Panc1 (cell line): ENCODE data around the gene FAM120B. TPM values are rescaled to one million over a fixed set of nuclear protein-coding genes. Genes with fewer than 3 reads are reported as not detected.
A peak's percentile ranks its signal among the peaks of the same experiment; 100 is the strongest.

Experiments used
- ATAC-seq: fragments of 200-7000 bp; cut with Tn5 transposase; 2 replicates; pipeline ENCODE4 v1.9.1; 2020; ENCODE audit warnings: mild to moderate bottlenecking, moderate library complexity
- BruUV-seq: library from RNA; stranded (reverse); fragments of 400-500 nt; replicated peaks from 2 replicates; lab custom pipeline; 2021; lab: Mats Ljungman, UMichigan
- CTCF ChIA-PET: fragments of 300-600 bp; sonication (Branson Sonifier 250); formaldehyde crosslinking; loops from one replicate; lab custom pipeline; 2022; ENCODE audit warnings: antibody characterized with exemption; lab: Charles Lee
- POLR2A ChIA-PET: fragments of 300-600 bp; sonication (Branson Sonifier 250); formaldehyde crosslinking; loops from one replicate; lab custom pipeline; 2022; ENCODE audit warnings: antibody characterized with exemption; lab: Charles Lee
- DNase-seq: peaks from one replicate; pipeline ENCODE4 v3.0.0-alpha.2; 2010; ENCODE audit warnings: low read depth, low spot score
- H3K27ac ChIP-seq: 2 replicates; pipeline ENCODE4 v1.5.1; 2011; ENCODE audit warnings: mild to moderate bottlenecking, low read length, inconsistent platforms
- H3K27me3 ChIP-seq: fragments of 200-500 bp; sonication (Bioruptor generic); 2 replicates; pipeline ENCODE4 v1.6.0; 2014; ENCODE audit warnings: low read length, inconsistent platforms; ENCODE audit not compliant: control insufficient read depth, insufficient read depth
- H3K36me3 ChIP-seq: fragments of 200-500 bp; sonication (Bioruptor generic); 2 replicates; pipeline ENCODE4 v1.5.1; 2014; ENCODE audit warnings: inconsistent platforms, mild to moderate bottlenecking, low read length, moderate library complexity; ENCODE audit not compliant: control insufficient read depth, insufficient read depth
- H3K4me1 ChIP-seq: 2 replicates; pipeline ENCODE4 v1.5.1; 2011; ENCODE audit warnings: inconsistent platforms, mild to moderate bottlenecking, low read length, moderate library complexity; ENCODE audit not compliant: control insufficient read depth, insufficient read depth
- H3K4me3 ChIP-seq, 2 experiments: 2 replicates each; pipeline ENCODE4 v1.5.1; 2011 to 2012; ENCODE audit warnings: low read depth in 2 of 2, low read length in 2 of 2, mild to moderate bottlenecking in 2 of 2, inconsistent platforms in 1 of 2, moderate library complexity in 1 of 2
- H3K9me3 ChIP-seq: fragments of 200-500 bp; sonication (Bioruptor generic); 2 replicates; pipeline ENCODE4 v1.5.1; 2014; ENCODE audit warnings: low read depth, mild to moderate bottlenecking, inconsistent platforms, low read length, moderate library complexity; ENCODE audit not compliant: control insufficient read depth, insufficient read depth
- POLR2AphosphoS5 ChIP-seq: IDR thresholded peaks from 2 replicates; pipeline ENCODE4 v1.6.1; 2012; ENCODE audit warnings: mild to moderate bottlenecking, low read depth, low read length, moderate library complexity
- SIN3A ChIP-seq: IDR thresholded peaks from 2 replicates; pipeline ENCODE4 v1.6.1; 2012; ENCODE audit warnings: low read depth, mild to moderate bottlenecking, low read length, moderate library complexity, borderline replicate concordance; ENCODE audit not compliant: insufficient read depth
- TCF7L2 ChIP-seq: IDR thresholded peaks from 2 replicates; pipeline ENCODE4 v1.6.1; 2011; ENCODE audit warnings: mild to moderate bottlenecking, low read depth, low read length, inconsistent platforms
- in situ Hi-C: cut with HindIII; loops from 2 replicates; pipeline ENCODE4 v1.10.0; 2016; ENCODE audit warnings: low sequenced_read_pairs, low pct_unique_long_range_greater_than_20kb
- intact Hi-C: fragments of 100-400 bp; cut with micrococcal nuclease; formaldehyde crosslinking; loops from one replicate; pipeline ENCODE4 v1.10.0; 2022; ENCODE audit not compliant: unreplicated experiment
- total RNA-seq: library from RNA; stranded (reverse); gene quantifications from one replicate; pipeline ENCODE4 v1.2.1, GENCODE V29; 2021; ENCODE audit not compliant: unreplicated experiment
- TF ChIP-seq, protein P1 (sequence below): fragments of 450-650 bp; IDR thresholded peaks from 2 replicates; pipeline ENCODE4 v1.5.1; 2017; ENCODE audit warnings: mild to moderate bottlenecking
- TF ChIP-seq, protein P2 (sequence below), 2 experiments: IDR thresholded peaks; 2 replicates each; pipeline ENCODE4 v1.6.1; 2011 to 2012; ENCODE audit warnings: low read depth in 2 of 2, control low read depth in 1 of 2, low read length in 1 of 2, mild to moderate bottlenecking in 1 of 2, moderate library complexity in 1 of 2; ENCODE audit not compliant: insufficient read depth in 1 of 2

FAM120B gene
- total RNA-seq, 1 experiment from 2014 or later, result 38.0 TPM

DNA sequence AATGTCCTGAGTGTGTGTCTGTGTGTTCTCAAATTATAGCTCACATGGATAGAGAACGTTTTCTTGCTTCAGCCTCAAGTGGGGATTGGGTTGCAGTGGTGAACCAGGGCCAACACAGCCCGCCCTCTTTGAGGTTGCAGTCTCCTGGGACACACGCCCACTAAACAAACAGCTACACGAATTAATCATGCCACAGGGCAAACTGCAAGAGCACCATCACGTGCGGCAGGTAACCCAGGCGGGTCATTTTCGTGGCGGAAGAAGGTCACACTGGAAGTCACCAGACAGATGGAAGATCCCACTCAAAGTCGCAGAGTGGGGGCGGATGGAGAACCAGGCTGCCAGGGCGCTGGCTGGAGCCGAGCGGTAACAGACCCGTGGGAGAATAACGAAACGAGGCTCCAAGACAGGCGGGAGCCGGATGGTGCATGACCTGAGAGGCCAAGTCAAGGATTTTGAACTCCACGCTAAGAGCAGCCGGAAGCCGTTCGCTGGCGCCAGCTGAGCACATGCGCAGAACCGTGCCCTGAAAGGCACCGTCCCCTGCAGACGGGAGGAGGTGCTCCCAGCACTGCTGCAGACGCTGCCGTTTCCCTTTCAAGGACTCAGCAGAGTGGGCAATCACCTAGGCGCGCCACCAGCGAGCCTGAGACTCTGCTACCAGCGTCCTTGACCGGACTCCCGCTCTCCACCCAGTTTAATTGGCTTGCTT is 26.4 kb upstream of the FAM120B start:
- Histone ChIP-seq H3K27me3 (0 out of 2 replicates have a peak, but pooled peaks cover 2% of the 10 kb centered on the region), H3K36me3 (no peaks in the 10 kb centered on the region), H3K9me3 (no peaks in the 10 kb centered on the region), H3K27ac (peak overlapping the region; percentile 80), H3K4me3 (peak overlapping the region; percentile 57 to 93), H3K4me1 (peaks cover 10% of the 10 kb centered on the region)
- ATAC-seq (peak; percentile 98), DNase-seq (peak; percentile 33)
- BruUV-seq, result no TSS peak
- POLR2A ChIA-PET, result no interaction called here
- CTCF ChIA-PET, result no interaction called here
- intact Hi-C loops, result no loop called here
- TF ChIP-seq, protein P1, sequence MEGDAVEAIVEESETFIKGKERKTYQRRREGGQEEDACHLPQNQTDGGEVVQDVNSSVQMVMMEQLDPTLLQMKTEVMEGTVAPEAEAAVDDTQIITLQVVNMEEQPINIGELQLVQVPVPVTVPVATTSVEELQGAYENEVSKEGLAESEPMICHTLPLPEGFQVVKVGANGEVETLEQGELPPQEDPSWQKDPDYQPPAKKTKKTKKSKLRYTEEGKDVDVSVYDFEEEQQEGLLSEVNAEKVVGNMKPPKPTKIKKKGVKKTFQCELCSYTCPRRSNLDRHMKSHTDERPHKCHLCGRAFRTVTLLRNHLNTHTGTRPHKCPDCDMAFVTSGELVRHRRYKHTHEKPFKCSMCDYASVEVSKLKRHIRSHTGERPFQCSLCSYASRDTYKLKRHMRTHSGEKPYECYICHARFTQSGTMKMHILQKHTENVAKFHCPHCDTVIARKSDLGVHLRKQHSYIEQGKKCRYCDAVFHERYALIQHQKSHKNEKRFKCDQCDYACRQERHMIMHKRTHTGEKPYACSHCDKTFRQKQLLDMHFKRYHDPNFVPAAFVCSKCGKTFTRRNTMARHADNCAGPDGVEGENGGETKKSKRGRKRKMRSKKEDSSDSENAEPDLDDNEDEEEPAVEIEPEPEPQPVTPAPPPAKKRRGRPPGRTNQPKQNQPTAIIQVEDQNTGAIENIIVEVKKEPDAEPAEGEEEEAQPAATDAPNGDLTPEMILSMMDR, result no peak
- TF ChIP-seq, protein P2, sequence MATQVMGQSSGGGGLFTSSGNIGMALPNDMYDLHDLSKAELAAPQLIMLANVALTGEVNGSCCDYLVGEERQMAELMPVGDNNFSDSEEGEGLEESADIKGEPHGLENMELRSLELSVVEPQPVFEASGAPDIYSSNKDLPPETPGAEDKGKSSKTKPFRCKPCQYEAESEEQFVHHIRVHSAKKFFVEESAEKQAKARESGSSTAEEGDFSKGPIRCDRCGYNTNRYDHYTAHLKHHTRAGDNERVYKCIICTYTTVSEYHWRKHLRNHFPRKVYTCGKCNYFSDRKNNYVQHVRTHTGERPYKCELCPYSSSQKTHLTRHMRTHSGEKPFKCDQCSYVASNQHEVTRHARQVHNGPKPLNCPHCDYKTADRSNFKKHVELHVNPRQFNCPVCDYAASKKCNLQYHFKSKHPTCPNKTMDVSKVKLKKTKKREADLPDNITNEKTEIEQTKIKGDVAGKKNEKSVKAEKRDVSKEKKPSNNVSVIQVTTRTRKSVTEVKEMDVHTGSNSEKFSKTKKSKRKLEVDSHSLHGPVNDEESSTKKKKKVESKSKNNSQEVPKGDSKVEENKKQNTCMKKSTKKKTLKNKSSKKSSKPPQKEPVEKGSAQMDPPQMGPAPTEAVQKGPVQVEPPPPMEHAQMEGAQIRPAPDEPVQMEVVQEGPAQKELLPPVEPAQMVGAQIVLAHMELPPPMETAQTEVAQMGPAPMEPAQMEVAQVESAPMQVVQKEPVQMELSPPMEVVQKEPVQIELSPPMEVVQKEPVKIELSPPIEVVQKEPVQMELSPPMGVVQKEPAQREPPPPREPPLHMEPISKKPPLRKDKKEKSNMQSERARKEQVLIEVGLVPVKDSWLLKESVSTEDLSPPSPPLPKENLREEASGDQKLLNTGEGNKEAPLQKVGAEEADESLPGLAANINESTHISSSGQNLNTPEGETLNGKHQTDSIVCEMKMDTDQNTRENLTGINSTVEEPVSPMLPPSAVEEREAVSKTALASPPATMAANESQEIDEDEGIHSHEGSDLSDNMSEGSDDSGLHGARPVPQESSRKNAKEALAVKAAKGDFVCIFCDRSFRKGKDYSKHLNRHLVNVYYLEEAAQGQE (IDR thresholded peaks at IDR 0.05; ENCODE audit: insufficient read depth in 1 of 2, low read depth in 2 of 2, low read length in 1 of 2), result no peak
- peak; percentile 55; the same call in 1 of the 2 replicates for TF ChIP-seq TCF7L2
- TF ChIP-seq SIN3A, result no peak
- peak; percentile 36; the same call in 1 of the 2 replicates for TF ChIP-seq POLR2AphosphoS5
- in situ Hi-C loops, result no loop called here

DNA sequence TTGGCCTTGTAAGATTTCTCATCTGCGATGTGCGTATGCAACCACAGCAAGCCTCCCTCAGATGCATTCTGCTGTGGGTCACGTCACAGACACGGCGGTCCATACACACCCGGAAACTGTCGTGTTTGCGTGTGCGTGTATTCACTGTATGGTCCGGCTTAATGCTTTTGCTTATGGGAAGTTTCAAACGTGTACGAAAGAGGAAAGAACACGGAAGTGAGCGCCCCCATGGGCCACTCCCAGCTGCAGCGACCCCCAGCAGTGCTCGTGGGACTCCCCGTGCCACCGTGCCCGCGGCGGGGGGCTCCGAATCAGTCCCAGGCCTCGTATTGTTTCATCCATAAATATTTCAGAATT is 25.9 kb upstream of the FAM120B start:
- H3K9me3 ChIP-seq, result no peaks in the 10 kb centered on the region
- intact Hi-C loops, result no loop called here
- H3K4me3 ChIP-seq, result peak overlapping the region; percentile 57 to 93
- BruUV-seq, result no TSS peak
- ATAC-seq (peak; percentile 52), DNase-seq (peak; percentile 7)
- CTCF ChIA-PET, result no interaction called here
- H3K27ac ChIP-seq, result peak overlapping the region; percentile 80
- peaks cover 10% of the 10 kb centered on the region for H3K4me1 ChIP-seq
- in situ Hi-C loops, result no loop called here
- 0 out of 2 replicates have a peak, but pooled peaks cover 2% of the 10 kb centered on the region for H3K27me3 ChIP-seq
- POLR2A ChIA-PET, result no interaction called here
- H3K36me3 ChIP-seq, result no peaks in the 10 kb centered on the region
- TF ChIP-seq POLR2AphosphoS5 (no peak), SIN3A (no peak), TCF7L2 (0 out of 2 replicates have a peak, but pooled peaks have one; percentile 7)
- TF ChIP-seq, protein P2 (IDR thresholded peaks at IDR 0.05; ENCODE audit: insufficient read depth in 1 of 2, low read depth in 2 of 2, low read length in 1 of 2), result no peak
